ENCODE results near the gene PAK1IP1.

DNA sequence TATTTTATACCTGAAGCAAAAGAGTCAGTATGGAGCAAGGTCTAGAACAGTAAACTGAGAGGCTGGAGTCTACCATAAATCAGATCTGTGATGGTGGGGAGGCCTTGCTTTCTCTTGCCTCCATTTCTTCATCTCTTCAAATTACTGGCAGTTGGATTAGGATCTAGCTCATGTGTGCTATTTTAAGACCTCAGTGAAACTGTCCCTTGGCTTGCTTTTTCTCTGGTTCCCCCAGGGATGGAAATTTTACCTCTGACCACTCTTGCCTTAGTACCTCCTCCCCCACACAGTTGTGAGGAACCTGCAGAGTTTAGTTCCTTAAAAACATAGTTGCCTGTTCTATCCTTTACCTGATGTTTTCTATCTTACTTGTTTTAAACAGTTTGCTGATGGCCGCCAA, 61.3 kb downstream of the PAK1IP1 start:
- TF ChIP-seq, protein P1, sequence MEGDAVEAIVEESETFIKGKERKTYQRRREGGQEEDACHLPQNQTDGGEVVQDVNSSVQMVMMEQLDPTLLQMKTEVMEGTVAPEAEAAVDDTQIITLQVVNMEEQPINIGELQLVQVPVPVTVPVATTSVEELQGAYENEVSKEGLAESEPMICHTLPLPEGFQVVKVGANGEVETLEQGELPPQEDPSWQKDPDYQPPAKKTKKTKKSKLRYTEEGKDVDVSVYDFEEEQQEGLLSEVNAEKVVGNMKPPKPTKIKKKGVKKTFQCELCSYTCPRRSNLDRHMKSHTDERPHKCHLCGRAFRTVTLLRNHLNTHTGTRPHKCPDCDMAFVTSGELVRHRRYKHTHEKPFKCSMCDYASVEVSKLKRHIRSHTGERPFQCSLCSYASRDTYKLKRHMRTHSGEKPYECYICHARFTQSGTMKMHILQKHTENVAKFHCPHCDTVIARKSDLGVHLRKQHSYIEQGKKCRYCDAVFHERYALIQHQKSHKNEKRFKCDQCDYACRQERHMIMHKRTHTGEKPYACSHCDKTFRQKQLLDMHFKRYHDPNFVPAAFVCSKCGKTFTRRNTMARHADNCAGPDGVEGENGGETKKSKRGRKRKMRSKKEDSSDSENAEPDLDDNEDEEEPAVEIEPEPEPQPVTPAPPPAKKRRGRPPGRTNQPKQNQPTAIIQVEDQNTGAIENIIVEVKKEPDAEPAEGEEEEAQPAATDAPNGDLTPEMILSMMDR (IDR thresholded peaks at IDR 0.05) = no peak
- no peak for TF ChIP-seq POLR2A (IDR thresholded peaks at IDR 0.05)
